Frontal cortex (tissue), 4 donors: Measurements from ENCODE around the gene CALR3. TPM values are rescaled to one million over a fixed set of nuclear protein-coding genes. Genes with fewer than 3 reads are reported as not detected.
"Not testable (repeated sequence)": the region's sequence is repeated elsewhere in the genome, so short reads cannot be mapped to it uniquely, and the experiment has no call there.

Experiments used
- DNase-seq, 2 donors: peaks; one replicate each; pipeline ENCODE4 v3.0.0; 2012; ENCODE audit warnings: low spot score in 2 of 2
- FAIRE-seq: peaks from 2 replicates; lab custom pipeline; 2012; peaks lifted over from hg19 to GRCh38; lab: Jason Lieb, UNC
- total RNA-seq: library from RNA; depleted of rRNA; stranded (reverse); fragments of >200 nt; gene quantifications from one replicate; pipeline ENCODE4 v1.2.3, GENCODE V29; 2014
- donor health status: control.
- donor health status: control.
- donor health status: control.

The CALR3 gene
- total RNA-seq, 1 donor from 2014 or later, result not detected

DNA sequence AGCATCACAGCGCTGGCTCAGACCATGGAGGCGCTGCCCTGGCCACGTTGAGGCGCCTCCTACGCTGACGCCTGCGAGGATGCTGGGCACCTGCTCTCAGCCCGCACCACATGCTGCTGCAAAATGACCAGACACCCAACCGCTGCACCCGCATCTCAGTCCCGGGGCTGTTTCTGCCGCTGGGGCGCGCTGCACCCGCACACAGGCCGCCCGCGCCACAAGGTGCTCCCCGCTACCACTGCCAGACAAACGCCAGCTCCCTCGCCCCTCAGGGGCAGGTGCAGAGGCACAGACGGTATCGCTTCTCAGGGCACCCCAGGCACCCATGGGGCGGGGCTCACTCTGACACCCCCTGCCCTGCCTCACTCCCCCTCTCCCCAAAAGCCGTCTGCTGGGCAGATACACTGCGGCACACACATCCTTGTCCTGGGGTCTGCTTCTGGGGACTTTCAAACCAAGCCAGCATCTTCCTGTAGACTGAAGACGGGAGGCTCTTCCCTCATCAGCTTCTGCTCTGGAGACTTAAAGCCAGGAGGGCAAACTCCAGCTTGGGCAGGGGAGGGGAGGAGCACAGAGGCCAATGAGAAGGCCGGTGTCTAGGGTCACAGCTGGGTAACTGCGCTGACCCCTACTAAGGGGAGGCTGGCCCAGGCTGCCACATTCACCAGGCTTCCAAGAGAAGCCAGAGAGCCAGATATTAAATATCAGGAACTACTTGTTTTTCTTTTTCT lies 29.9 kb upstream of the CALR3 start:
- DNase-seq, result no peak
- no peak for FAIRE-seq

DNA sequence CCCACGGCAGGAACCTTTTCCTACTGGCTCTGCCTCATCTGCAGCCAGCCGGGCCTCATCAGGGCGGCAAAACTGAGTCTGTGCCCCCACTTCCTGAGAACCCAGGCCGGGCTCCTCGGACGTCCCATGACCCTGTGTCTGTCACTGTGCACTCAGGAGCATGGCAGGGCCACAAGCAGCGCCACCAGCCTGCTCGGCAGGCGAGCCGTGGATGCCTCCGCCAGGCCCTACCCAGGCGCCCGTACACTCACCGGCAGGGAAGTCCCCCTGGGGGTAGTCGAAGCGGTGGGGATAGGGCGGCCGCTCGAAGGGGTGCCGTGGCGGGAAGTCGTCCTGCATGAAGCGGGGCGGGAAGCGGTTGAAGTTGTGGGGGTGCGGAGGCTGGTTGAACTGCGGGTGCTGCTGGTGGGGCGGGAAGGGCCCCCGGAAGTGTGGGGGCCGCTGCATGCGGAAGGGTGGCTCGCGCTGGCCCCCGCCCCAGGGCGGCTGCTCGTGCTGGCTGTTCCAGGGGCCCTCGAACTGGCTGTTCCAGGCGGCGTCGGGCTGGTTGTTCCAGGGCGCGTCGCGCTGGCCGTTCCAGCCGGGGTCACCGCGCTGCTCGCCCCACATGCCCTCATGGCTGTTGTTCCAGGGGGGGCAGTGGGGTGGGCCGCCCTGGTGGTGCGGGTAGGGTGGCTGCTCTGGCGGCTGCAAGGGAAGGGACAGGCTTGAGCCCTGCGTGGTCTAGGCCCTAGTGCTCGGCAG lies 29.2 kb upstream of the CALR3 start:
- DNase-seq (peak in 1 of 2 donors; percentile 12), FAIRE-seq (no peak)

DNA sequence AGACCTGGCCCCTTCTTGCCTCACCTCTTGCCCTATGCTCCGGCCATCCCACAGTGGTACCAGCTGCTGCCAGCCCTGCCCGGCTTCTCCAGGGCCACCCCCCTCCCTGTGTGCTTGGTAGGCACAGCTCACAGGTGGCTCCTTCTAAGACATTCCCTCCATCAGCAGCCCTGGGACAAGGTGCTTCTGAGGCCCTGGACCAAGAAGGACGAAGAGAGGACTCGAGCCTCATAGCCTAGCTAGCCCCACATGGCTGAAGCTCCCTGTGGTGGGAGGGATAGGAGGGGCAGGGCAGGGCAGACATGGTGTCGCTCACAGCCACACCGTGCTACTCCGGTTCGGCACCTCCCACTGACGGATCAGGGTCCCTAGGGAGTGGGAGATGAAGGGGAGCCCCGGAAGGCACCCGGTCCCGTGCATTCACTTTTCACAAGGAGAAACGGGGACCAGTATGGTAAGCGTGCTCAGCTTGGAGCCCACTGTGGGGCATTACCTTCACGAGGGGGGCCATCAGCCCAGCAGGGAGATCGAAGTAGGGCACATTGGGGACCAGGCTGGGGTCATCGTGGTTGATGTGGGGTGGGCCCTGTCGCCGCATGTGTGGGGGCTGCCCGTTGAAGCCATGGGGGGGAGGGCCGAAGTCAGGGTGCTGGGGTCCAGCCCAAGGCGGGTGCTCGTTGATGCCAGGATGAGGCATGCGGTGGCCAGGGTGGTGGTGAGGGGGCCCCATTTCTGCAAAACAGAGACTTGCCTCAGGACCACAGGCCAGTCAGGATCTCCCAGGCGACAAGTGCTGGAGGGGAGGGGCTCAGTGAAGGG lies 26.8 kb upstream of the CALR3 start:
- FAIRE-seq (no peak), DNase-seq (peak; percentile 3 to 15)

DNA sequence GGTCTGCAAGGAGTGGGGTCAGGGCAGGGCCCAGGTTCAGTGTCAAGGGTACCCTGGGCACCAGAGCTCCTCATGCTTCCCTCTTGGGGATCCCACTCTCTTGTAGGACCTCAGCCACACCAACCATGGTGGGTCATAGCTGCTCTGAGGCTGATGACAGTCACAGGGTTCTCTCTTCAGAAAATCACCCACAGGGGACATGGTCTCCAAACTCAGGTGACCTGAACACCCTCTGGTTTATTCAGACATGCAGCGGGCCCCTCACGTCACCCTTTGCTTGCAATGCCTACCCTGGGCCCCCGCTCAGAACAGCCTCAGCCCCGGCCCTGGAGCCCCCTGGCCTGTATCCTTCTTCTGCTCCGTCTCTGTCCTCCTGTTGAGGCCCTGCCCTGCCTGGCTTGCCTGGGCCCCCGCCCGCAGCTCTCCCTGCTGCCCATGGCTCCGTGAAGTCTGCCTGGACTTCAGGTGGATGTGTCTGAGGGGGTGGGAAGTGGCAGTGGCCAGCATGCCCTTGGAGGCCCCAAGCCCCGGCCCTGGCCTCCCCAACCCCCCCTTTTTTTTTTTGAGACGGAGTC lies 25.8 kb upstream of the CALR3 start:
- DNase-seq (peak; percentile 10 to 14), FAIRE-seq (no peak)

DNA sequence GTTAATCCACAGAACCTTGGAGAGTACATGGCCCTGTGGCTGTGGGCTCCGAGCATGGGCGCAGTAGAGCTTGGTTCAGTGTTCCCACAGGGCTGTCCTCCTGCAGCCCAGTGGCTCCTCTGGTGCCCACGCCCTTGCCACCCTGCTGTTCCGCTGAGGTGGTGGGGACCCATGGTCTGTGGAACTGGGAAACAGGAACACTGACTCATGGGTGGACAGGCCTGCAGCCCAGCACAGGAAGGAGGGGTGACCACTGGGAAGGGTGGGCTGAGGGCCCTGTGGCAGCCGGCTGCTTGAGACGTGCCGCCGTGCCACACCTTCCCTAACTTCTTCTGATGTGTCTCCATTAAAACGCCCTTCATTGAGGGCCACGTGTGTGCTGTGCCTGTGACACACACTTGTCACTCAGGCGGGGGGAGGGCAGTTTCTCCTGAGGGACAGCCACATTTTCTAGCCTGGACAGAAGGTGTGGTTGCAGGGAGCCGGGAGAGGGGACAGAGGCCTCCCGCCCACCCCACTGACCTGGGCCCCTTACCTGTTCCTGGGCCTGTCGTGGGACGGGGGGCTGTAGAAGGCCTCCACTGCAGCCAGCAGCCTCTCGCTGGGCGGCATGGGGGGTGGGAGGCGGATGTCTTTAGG lies 25.1 kb upstream of the CALR3 start:
- FAIRE-seq (no peak), DNase-seq (peak in 1 of 2 donors; percentile 11)

DNA sequence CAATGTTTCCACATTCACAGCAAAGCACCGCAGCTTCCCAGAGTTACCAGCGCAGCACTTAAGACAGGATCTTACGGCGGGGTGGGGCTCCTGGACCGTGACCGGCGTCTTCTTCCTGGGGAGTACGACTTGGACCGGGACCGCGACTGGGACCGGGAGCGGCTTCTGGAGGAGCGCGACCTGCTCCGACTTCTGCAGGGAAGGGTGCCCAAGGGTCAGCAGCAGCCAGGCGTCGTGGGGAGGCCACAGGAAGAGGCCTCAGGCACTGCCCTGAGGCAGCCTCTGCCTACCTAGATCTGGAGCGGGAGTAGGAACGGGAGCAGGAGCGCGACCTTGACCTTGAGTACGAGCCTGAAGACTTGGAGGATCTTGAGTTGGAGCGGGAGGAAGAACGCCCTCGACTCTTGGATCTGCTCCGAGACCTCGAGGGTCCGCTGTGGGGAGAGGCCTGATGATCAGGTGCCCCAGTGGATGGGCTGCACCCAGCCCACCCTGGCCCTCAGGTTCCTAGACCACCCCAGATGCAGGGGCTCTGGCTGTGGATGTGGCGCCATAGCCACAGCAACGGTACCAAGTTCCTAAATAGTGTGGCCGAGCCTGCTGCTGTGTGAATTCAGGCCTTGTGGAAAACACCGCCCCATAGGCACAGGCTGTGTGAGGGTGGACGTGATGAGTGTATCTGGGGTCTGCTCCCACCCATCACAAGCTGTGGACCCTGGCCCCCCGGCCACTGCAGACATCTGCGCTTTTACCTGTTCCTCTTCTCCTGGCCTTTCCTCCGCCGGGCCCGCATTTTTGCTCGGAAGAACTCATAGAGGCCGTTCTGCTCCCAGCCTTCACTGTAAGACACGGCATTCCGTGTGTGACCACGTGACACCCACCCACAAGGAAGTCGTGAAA lies 24.4 kb upstream of the CALR3 start:
- FAIRE-seq (no peak), DNase-seq (peak in 1 of 2 donors; percentile 22)

DNA sequence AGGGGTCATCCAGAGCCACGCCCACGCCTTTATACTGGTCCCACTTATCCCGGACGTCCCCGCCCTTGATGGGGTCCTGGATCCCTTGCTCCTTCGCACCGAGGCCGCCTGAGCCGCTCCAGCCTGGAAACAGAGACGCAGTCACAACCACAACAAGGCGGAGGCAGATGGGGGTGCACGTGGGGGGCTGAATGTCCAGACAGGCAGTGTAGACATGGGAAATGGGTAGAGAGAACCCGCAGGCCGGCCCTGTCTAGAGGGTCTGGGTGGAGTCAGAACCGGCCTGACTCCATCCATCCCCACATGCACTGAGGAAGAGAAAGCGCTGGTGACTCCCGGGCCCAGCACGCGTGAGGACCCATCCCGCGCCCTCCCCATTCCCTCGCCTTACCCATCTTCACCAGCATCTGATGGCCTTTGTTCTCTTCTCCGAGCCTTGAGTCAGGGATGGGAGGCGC lies 23.3 kb upstream of the CALR3 start:
- FAIRE-seq (no peak), DNase-seq (peak in 1 of 2 donors; percentile 22)

DNA sequence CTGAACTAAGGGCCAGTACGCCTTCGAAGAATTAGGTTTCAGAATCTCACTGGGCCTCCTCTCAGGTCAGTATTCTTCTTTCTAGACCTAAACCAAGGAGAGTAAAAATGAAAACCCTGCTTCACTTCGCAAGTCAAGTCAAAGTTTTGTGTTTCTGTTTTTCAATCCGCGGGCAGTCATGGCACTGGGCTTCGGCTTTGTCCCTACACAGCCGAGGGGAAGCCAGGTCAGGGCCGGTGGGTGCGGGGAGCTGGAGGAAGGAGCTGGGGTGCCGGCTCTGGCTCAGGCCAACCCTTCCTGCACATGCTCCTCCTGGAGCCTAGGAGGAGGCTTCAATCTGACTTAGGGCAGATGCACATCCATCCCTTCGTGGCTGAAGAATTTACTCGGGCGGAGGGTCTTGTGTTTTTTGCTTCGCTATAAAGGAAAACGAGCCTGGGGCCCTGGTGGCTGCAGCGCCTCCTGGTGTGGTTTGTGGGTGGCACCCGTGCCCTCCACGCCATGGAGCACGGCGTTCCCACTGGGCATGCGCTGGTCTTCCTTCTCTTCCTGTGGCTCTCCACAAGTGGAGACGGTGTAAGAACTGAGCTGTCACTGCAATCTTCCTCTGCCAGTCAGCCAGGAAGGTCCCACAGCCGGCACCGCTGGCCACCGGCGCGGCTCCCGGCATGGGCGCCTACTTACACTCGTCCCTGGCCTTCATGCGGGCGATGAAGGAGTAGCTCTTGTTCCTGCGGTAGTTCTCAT lies 22.7 kb upstream of the CALR3 start:
- DNase-seq, result peak in 1 of 2 donors; percentile 25
- FAIRE-seq, result no peak

DNA sequence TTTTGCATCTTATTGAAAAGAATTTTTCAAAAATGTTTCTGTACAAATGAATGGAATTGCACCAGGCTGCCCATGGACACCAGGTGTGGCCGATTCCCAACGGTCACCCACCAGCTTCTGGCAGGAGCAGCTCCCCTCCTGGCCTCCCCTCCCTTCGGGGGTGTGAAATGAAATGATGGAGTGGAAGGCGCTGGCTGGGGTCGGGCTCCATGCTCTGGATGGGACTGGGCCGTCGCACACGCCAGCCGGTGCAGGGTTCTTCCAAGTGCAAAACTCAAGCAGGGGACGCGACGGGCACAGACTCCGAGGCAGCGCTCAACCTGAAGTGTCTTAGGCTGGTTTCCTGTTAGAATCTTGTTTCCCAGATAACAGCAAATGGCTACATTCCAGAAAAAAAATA lies 22.1 kb upstream of the CALR3 start:
- DNase-seq, result peak in 1 of 2 donors; percentile 22
- FAIRE-seq, result no peak

DNA sequence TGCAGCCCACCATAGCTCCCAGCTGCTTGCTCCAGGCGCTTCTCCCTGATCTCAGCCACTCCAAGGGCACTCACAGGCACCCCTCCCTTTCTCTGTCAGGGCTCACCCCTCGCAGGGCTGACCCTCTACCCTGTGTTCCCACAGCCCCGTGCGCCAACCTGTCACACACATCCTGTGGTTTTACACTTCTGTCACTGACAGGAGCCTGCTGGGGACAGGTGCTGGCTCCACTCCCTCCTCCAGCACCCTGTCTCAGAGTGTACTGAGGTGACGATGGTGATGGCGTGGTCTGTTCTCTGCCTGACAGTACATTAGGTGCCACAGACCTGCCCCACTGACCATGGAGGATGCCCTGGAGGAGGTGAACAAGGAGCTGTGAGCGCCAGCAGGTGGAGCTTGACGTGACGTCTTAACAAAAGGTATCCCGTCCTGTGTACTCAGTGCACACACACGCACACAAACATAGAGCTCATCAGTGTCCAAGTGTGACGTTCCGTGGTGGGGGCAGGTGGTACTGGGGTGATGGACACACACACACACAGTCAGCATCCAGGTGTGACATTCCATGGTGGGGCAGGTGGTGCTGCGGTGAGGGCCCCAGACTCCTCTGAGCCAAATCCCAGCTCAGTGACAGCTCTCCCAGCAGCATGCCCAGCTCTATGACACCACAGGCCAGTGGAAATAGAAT lies 21.1 kb upstream of the CALR3 start:
- DNase-seq (no peak), FAIRE-seq (no peak)

DNA sequence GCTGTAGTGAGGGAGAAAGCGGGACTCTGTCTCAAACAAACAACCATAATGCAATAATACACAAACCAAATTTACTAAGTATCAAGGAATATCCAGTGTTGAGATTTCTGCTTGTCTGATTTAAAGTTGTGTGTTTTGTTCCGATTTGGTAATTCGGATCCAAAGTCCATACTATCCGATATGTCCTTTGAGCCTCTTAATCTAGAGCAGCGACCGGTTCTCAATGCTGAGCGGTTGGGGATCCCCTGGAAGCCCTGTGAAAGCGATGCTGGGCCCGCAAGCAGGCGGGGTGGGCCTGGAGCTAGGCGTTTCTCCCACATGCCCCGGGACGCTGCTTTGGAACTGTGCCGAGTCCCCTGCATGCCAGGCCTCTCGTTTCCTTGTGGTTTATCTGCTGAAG lies 20.4 kb upstream of the CALR3 start:
- no peak for DNase-seq
- FAIRE-seq, result no peak

DNA sequence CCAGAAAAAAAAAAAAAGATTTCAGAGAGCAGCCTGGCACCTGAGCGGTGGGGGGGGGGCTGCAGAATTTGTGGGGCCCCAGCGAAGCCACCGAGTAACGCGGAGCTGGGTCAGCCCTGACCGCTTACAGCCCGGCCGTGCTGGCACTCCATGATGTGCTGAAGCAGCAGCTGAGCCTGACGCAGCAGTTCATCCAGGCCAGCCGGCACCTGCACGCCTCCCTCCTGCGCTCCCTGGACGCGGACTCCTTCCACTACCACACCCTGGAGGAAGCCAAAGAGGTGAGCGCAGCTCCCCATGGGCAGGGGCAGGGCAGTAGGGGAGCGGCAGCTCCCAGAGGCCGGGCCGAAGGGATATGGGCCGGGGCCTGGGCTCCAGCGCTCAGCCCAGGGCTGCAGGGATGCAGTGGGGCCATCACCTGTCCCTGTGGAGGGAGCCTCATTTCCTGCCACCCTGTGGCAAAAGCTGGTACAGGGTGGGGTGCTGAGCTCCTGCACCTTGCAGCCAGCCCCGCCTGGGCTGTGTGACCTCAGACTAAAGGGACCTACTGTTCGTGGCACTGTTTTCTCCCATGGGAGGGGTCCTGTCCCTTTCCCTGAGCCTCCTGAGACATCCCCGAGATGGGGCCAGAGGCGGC lies 18.5 kb upstream of the CALR3 start:
- FAIRE-seq (no peak), DNase-seq (no peak)

DNA sequence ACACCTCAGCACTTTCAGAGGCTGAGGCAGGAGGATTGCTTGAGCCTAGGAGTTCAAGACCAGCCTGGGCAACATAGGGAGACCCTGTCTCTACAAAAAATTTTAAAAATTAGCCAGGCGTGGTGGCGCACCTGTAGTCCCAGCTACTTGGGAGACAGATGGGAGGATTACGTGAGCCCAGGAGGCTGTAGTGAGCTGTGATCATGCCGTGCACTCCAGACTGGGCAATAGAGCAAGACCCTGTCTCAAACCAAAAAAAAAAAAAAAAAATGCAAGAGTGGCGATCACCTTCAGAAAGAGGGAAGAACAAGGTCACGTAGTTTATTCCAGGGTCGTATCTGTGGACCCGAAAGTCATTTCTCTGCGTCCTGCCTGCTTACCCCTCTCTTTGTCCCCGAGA lies 16.6 kb upstream of the CALR3 start:
- not testable (repeated sequence) for FAIRE-seq, DNase-seq

DNA sequence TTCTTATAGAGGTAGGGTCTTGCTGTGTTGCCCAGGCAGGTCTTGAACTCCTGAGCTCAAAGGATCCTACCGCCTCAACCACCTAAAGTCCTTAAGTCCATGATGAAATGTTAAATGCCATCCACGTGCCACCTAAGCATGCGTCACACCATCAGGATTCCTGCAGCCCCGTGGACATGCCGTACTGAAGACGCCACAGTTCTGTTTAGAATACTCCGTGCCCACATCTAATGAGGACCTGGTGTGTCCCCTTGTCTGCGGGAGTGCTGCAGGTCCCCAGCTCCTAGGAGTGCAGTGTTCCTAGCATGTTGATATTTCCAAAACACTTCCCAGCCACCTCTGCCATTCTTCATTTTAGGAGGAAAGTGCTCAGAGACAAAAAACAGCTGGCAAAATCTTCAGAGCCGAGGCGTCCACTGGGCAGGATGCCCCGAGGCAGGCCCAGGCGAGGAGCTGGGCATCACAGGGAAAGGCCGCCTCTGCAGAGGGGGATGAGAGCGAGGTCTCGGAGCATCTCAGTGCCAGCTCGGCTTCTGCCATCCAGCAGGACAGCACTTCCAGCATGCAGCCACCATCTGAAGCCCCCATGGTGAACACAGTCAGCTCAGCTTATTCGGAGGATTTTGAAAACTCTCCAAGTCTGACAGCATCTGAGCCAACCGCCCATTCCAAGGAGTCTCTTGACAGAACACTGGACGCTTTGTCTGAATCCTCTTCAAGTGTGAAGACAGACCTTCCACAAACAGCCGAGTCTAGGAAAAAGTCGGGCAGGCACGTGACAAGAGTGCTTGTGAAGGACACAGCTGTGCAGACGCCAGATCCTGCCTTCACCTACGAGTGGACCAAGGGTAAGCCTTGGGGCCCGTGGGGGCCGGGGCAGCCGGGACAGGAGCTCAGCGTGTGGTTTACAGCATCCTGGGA lies 13.4 kb upstream of the CALR3 start:
- DNase-seq (peak; percentile 20 to 49), FAIRE-seq (no peak)

DNA sequence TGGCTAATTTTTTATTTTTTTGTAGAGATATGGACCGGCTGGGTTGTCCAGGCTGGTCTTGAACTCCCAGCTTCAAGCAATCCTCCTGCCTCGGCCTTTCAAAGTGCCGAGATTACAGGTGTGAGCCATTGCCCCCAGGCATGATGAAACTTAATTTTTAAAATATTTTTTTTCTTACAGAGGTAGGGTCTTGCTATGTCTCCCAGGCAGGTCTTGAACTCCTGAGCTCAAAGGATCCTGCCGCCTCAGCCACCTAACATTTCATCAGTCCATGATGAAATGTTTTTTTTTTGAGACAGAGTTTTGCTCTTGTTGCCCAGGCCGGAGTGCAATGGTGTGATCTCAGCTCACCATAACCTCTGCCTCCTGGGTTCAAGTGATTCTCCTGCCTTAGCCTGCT lies 12.6 kb upstream of the CALR3 start:
- no peak for DNase-seq
- FAIRE-seq, result no peak

DNA sequence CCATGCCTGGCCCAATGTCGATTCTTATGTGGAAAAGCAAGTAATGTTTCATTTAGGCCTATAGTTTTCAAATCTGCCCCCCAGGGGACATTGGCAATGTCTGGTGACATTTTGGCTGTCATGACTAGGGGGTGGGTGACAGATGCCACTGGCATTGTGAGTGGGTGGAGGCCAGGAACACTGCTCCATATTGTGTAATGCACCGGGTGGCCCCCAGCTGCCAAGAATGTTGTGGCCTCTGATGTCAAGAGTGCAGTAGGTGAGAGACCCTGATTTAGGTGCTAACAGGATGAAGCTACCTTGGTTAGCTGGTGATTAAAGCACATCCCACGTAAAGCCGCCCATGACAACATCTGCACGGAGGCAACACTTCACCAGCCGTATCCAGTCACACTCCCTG lies 11.0 kb upstream of the CALR3 start:
- FAIRE-seq, result no peak
- no peak for DNase-seq
